Hepatocyte (in vitro differentiated cells): ENCODE measurements around the gene MICALL2. TPM values are rescaled to one million over a fixed set of nuclear protein-coding genes. Genes with fewer than 3 reads are reported as not detected.

Experiments
- DNase-seq: peaks from one replicate; pipeline ENCODE4 v3.0.0-alpha.2; 2016; ENCODE audit warnings: low spot score
- H2AFZ ChIP-seq: fragments of 200-600 bp; sonication (generic); 2 replicates; pipeline ENCODE4 v1.6.0; 2016; ENCODE audit warnings: antibody characterized with exemption, mild to moderate bottlenecking
- H3K27ac ChIP-seq: fragments of 200-600 bp; sonication (generic); 2 replicates; pipeline ENCODE4 v1.5.1; 2016; ENCODE audit warnings: mild to moderate bottlenecking
- H3K27me3 ChIP-seq: fragments of 200-600 bp; sonication (generic); 2 replicates; pipeline ENCODE4 v1.6.1; 2016
- H3K36me3 ChIP-seq: fragments of 200-600 bp; sonication (generic); replicated peaks from 2 replicates; pipeline ENCODE4 v1.5.1; 2016; ENCODE audit warnings: low read depth; ENCODE audit not compliant: insufficient read depth
- H3K4me1 ChIP-seq: fragments of 200-600 bp; sonication (generic); 2 replicates; pipeline ENCODE4 v1.5.1; 2016; ENCODE audit warnings: mild to moderate bottlenecking, moderate library complexity; ENCODE audit not compliant: insufficient read depth
- H3K4me2 ChIP-seq: fragments of 200-600 bp; sonication (generic); 2 replicates; pipeline ENCODE4 v1.6.0; 2016
- H3K4me3 ChIP-seq: fragments of 200-600 bp; sonication (generic); 2 replicates; pipeline ENCODE4 v1.5.1; 2016; ENCODE audit warnings: mild to moderate bottlenecking
- H3K79me2 ChIP-seq: fragments of 200-600 bp; sonication (generic); 2 replicates; pipeline ENCODE4 v1.6.0; 2017; ENCODE audit warnings: mild to moderate bottlenecking
- H3K9me2 ChIP-seq: fragments of 200-600 bp; sonication (generic); replicated peaks from 2 replicates; pipeline ENCODE4 v1.6.0; 2017; ENCODE audit warnings: mild to moderate bottlenecking; ENCODE audit not compliant: insufficient read depth
- H3K9me3 ChIP-seq: fragments of 200-600 bp; sonication (generic); 2 replicates; pipeline ENCODE4 v1.5.1; 2016; ENCODE audit warnings: low read depth, mild to moderate bottlenecking
- H4K20me1 ChIP-seq: fragments of 200-600 bp; sonication (generic); 2 replicates; pipeline ENCODE4 v1.6.0; 2016; ENCODE audit warnings: mild to moderate bottlenecking; ENCODE audit not compliant: insufficient read depth, poor library complexity, severe bottlenecking
- EZH2 ChIP-seq: fragments of 200-600 bp; sonication (generic); IDR thresholded peaks from 2 replicates; pipeline ENCODE4 v1.6.1; 2016; ENCODE audit warnings: antibody characterized with exemption, mild to moderate bottlenecking, borderline replicate concordance
- EZH2phosphoT487 ChIP-seq: fragments of 200-600 bp; sonication (generic); IDR thresholded peaks from one replicate; pipeline ENCODE4 v1.6.1; 2018; ENCODE audit warnings: antibody characterized with exemption, mild to moderate bottlenecking, low read depth, moderate library complexity; ENCODE audit not compliant: unreplicated experiment, severe bottlenecking
- WGBS: methylation state at CpG from one replicate; pipeline ENCODE4 v1.1.6; 2016; ENCODE audit warnings: low lambda C conversion rate; ENCODE audit errors: missing lambda C conversion rate; 5-methylcytosine and 5-hydroxymethylcytosine counted together
- polyA plus RNA-seq: library from polyadenylated mRNA; unstranded; fragments of >200 nt; fragmentation: Nextera tagmentation; extraction: Ambion mirVana; gene quantifications from 2 replicates; pipeline ENCODE4 v1.2.1, GENCODE V29; 2016
- total RNA-seq: library from RNA; depleted of rRNA; stranded (reverse); fragments of >200 nt; gene quantifications from 2 replicates; pipeline ENCODE4 v1.2.3, GENCODE V29; 2014
- TF ChIP-seq, protein P1 (sequence below): fragments of 200-600 bp; sonication (generic); IDR thresholded peaks from 2 replicates; pipeline ENCODE4 v1.5.1; 2016; ENCODE audit warnings: antibody characterized with exemption, mild to moderate bottlenecking; ENCODE audit not compliant: poor library complexity

Gene MICALL2
- total and polyA plus RNA-seq, 2 experiments from 2014 or later, result 16.4 to 28.2 TPM

DNA sequence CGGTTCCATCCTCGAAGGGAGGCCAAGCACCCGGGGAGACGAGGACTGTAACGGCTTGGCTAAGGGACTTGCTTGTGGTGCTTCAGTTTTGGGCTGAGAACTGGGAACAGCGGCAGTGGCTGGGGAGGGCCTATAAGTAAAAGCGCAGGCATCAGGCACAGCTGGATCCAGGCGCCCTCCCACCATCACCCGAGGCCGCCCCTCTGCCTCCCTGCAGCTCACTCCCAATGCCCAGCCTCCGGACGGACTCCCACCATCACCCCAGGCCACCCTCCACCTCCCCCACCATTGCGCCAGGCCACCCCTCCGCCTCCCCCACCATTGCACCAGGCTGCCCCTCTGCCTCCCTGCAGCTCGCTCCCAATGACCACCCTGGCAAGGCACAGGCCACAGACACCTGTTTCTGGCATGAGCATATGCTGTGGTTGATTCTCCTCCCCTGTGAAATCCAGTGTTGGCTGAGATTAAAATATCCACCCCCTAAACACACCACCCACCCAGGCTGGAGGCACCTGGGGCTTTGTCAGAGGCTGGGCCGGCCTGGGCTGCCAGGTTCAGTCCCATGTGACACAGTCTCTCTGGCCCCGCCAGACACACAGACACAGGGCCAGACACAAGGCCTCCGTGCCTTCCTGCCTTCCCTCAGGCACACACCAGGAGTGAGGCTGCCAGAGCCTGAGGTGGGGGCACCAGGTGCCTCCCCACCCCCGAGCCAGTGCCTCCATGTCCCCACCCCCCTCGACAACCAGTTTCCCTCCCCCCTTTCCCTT, 16.7 kb downstream of the MICALL2 start:
- H3K36me3 ChIP-seq, result no peaks in the 10 kb centered on the region
- no peak for DNase-seq
- no peak overlapping the region for H3K27ac ChIP-seq
- no peaks in the 10 kb centered on the region for H3K9me2 ChIP-seq
- TF ChIP-seq, protein P1, sequence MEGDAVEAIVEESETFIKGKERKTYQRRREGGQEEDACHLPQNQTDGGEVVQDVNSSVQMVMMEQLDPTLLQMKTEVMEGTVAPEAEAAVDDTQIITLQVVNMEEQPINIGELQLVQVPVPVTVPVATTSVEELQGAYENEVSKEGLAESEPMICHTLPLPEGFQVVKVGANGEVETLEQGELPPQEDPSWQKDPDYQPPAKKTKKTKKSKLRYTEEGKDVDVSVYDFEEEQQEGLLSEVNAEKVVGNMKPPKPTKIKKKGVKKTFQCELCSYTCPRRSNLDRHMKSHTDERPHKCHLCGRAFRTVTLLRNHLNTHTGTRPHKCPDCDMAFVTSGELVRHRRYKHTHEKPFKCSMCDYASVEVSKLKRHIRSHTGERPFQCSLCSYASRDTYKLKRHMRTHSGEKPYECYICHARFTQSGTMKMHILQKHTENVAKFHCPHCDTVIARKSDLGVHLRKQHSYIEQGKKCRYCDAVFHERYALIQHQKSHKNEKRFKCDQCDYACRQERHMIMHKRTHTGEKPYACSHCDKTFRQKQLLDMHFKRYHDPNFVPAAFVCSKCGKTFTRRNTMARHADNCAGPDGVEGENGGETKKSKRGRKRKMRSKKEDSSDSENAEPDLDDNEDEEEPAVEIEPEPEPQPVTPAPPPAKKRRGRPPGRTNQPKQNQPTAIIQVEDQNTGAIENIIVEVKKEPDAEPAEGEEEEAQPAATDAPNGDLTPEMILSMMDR, result no peak
- TF ChIP-seq EZH2phosphoT487 (no peak), EZH2 (no peak)
- H3K9me3 ChIP-seq, result no peaks in the 10 kb centered on the region
- no peaks in the 10 kb centered on the region for H3K79me2 ChIP-seq
- no peak overlapping the region for H2AFZ ChIP-seq
- 84% methylated on average over 12 of the region's 20 CpGs for WGBS
- no peaks in the 10 kb centered on the region for H4K20me1 ChIP-seq
- H3K4me1 ChIP-seq, result no peaks in the 10 kb centered on the region
- H3K4me2 ChIP-seq, result no peak overlapping the region
- H3K27me3 ChIP-seq, result no peaks in the 10 kb centered on the region
- H3K4me3 ChIP-seq, result no peak overlapping the region

DNA sequence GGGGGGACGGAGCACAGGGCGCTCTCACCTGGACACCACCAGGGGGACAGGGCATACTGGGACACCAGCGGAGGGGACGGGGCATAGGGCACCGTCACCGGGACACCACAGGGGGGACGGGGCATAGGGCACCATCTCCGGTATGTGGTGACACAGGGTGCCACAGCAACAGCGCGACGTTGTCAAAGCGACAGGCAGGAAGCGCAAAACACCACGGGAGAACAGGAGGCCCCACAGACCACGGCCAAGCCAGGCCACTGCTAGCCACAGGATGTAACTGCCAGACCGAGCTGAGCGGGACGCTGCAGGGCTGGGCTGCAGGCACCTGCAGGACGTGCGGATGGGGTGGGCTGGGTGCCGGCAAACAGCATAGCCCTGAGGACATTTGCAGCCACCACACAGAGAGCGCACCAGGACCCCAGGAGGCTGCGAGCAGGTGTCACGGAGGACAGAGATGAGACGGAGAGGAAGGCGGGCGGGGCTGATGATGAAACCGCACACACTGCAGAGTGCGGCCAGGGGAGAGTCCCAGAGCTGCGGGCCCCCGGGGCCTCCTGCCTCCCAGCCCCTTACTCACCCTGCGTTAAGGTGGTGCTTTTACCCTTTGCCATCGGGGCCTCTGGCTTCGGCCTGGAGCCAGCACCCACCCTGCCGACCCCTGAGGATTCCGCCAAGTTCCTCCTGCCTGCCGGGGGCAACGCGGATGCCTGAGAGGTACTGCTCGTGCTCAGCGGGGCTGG, 17.5 kb downstream of the MICALL2 start:
- H3K4me2 ChIP-seq, result no peak overlapping the region
- TF ChIP-seq EZH2, result no peak
- no peak for TF ChIP-seq EZH2phosphoT487
- TF ChIP-seq, protein P1, result no peak
- 91% methylated on average over 33 of the region's 41 CpGs for WGBS
- no peak for DNase-seq
- H3K79me2 ChIP-seq, result no peaks in the 10 kb centered on the region
- no peak overlapping the region for H3K4me3 ChIP-seq
- no peak overlapping the region for H3K27ac ChIP-seq
- H3K9me2 ChIP-seq, result no peaks in the 10 kb centered on the region
- H3K27me3 ChIP-seq, result no peaks in the 10 kb centered on the region
- H3K4me1 ChIP-seq, result no peaks in the 10 kb centered on the region
- no peaks in the 10 kb centered on the region for H3K9me3 ChIP-seq
- H4K20me1 ChIP-seq, result no peaks in the 10 kb centered on the region
- H3K36me3 ChIP-seq, result no peaks in the 10 kb centered on the region
- H2AFZ ChIP-seq, result no peak overlapping the region

DNA sequence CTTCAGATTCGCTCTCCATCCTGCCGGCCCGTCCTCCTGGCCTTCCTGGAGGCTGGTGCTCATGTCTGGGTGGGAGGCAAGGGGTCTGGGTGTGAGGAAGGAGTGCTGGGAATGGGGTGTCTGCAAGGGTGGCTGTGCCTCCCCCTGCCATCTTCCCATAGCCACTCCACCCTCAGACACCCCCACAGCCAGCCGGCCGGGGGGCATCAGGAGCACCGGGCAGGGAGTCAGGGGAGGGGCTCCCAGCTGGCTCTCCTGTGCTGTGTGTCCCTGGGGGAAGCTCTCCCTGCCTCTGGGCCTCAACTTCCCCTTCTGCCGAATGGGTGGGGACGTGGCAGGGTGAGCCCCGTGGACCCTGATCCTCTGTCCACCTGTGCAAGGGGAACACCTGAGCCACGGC, 18.6 kb downstream of the MICALL2 start:
- no peaks in the 10 kb centered on the region for H3K27me3 ChIP-seq
- H2AFZ ChIP-seq, result no peak overlapping the region
- H4K20me1 ChIP-seq, result no peaks in the 10 kb centered on the region
- no peaks in the 10 kb centered on the region for H3K9me3 ChIP-seq
- no peaks in the 10 kb centered on the region for H3K36me3 ChIP-seq
- DNase-seq, result no peak
- no peak overlapping the region for H3K4me2 ChIP-seq
- no peak for TF ChIP-seq EZH2
- TF ChIP-seq, protein P1, result no peak
- no peak for TF ChIP-seq EZH2phosphoT487
- H3K79me2 ChIP-seq, result no peaks in the 10 kb centered on the region
- H3K4me3 ChIP-seq, result no peak overlapping the region
- H3K9me2 ChIP-seq, result no peaks in the 10 kb centered on the region
- WGBS, result 97% methylated on average over 9 of the region's 10 CpGs
- no peaks in the 10 kb centered on the region for H3K4me1 ChIP-seq
- H3K27ac ChIP-seq, result no peak overlapping the region
